Kidney glomerular epithelial cell (primary cell): ENCODE measurements around the gene MAG.

Source experiments
- DNase-seq: peaks from one replicate; lab custom pipeline; 2025; lab: John Stamatoyannopoulos, UW

Gene MAG

DNA sequence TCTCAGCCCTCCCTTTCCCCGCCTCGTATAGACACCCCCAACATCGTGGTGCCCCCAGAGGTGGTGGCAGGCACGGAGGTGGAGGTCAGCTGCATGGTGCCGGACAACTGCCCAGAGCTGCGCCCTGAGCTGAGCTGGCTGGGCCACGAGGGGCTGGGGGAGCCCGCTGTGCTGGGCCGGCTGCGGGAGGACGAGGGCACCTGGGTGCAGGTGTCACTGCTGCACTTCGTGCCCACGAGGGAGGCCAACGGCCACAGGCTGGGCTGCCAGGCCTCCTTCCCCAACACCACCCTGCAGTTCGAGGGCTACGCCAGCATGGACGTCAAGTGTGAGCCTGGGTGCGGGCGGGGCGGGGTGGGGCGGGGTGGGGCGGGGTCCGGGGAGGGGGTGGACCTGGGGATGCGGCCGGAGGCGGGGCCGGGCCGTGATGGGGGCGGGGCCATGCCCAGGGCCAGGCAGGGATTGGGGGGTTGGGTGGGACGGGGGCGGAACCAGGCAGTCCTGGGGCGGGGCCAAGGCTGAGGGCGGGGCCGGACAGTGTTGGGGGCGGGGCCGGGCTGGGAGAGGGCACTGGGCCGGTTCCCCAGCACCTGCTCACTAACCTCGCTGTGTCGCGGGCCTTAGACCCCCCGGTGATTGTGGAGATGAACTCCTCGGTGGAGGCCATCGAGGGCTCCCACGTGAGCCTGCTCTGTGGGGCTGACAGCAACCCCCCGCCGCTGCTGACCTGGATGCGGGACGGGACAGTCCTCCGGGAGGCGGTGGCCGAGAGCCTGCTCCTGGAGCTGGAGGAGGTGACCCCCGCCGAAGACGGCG, 7.8 kb downstream of the MAG start:
- DNase-seq: no peak

DNA sequence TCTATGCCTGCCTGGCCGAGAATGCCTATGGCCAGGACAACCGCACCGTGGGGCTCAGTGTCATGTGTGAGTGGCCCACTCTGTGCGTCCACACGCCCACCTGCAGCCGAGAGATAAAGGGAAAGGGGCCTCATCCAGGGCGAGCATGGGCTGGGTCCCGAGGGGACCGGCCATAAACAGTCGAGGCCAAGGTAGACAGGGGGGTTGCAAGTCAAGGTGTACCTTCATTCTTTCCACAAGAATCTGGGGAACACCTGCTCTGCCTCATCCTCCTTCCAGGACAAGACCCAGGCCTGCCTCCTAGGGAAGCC, 8.3 kb downstream of the MAG start:
- DNase-seq: no peak

DNA sequence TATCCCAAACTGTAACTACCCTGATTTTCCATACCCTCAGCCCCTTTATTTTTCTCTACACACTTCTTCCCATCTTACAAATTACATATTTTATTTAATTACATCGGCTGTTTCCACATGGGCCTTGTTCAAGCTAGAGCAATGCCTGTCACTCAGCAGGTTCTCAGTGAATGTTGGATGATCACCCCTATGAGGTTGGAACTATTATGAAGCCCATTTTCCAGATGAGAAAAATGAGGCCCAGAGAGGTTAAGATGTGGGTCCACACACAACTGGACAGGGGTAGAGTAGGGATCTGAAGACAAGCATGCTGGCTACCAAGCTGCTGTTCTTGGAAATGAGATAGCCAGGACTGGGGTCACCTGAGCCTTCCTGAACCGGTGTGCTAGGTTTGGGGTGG, 10.0 kb downstream of the MAG start:
- no peak for DNase-seq

DNA sequence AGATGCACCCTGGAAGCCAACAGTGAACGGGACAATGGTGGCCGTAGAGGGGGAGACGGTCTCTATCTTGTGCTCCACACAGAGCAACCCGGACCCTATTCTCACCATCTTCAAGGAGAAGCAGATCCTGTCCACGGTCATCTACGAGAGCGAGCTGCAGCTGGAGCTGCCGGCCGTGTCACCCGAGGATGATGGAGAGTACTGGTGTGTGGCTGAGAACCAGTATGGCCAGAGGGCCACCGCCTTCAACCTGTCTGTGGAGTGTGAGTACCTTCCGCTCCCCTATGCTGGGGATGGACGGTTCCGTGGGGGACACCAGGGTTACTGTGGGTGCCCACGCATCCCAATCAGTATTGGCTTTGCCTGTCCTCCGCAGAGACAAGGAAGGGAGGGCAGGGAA, 10.5 kb downstream of the MAG start:
- no peak for DNase-seq

DNA sequence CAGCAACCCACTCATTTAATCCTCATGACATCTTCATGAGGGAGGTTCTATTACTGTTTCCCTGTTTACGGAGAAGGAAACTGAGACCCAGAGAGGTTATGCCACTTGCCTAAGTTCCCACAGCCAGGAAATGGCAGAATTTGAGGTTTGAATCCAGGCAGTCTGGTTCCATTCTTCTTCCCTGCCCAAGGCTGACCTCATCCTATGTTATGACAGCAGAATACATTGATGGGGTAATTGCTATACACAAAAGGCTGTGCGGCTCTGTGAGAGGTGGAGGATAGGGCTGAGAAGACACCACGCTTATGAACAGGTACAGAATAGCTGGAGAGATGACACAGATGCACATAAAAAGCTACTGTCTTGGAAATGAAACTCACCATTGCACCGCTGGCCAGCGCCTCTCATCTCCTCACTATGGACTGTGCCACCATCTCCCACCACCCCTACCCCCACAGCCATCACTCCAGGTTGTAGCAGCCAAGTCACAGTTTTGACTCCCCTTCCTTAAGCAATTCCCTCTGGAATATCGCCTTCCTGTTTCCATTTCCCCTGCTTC, 11.5 kb downstream of the MAG start:
- no peak for DNase-seq

DNA sequence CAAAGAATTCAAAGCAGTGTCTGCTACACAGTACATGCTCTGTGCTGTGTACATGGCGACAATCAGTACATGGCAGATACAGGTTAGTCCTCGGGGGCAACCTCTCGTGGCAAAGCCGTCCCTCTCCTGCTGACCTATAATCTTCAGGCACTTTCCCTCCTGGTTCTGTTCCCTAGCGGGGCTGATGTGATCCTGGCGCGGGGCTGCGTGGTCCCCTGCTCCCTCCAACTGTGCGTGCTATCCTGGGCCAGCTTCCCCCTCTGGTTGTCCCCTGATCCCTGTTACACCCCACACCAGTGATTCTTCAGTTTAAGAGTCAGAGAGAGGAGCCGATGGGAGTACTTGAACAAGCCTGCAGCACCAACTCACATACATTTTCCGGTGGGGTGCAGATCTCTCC, 12.1 kb downstream of the MAG start:
- DNase-seq: no peak

DNA sequence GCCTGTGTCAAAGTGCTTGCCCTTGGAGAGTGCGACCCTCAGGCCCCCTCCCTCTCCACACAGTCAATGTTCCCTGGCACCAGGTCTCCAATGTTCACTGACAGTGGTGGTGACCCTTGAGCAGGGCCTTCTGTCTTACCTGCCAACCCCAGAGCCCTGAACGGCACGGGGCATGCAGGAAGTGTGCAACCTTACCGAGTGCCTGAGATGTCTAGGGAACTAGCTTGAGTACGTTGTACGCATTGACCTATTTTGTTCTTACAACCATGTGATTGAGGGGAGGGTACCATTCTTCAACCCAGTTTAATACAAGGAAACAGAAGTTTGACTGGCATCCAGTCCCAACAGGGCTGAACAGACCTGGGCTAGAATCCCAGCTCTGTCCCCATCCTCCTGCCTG, 13.2 kb downstream of the MAG start:
- DNase-seq: no peak

DNA sequence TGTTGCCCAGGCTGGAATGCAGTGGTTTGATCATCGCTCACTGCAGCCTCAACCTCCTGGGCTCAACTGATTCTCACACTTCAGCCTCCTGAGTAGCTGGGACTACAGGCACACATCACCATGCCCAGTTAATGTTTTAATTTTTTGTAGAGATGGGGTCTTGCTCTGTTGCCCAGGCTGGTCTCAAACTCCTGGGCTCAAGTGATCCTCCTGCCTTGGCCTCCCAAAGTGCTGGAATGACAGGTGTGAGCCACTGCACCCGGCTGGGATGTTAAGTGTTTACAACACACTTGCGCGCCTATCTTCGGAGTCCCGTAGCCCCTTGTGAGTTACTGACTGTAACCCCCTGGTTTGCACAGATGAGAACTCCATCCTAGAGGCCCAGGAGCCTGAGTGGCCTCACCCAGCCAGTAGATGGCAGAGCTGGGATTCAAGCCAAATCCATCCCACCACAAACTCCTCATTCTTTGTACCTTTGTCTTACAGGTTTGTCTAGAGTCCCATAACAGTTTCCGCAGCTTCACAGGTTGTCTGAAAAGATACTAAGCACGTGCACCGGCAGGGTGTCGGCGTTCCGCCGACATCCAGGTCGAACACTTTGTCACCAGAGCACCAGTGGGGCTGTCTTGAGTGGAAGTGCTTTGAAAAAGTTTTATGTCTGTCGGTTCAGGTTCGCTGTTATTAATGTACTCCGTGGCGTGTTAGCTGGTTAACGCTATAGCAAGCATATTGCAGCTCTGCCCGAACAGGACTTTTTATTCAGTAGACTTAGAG, 14.7 kb downstream of the MAG start:
- no peak for DNase-seq

DNA sequence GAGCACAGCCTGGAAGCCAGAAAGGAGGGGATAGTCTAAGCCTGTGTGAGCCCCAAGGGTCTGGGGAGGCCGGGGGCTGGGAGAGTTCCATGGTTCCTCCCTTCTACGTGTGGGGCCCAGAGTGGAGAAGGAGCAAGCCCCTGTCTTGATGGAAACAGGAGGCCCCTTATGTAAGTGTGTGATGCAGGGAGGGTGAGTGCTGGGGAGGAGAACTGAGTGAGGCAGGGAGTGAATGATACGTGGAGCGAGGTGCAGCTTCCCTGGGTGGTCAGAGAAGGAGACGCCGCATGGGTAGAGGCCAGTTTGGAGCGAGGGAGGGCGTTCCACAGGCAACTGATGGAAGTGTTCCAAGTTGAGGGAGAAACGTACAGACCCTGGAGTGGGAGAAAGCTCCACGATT, 16.0 kb downstream of the MAG start:
- no peak for DNase-seq

DNA sequence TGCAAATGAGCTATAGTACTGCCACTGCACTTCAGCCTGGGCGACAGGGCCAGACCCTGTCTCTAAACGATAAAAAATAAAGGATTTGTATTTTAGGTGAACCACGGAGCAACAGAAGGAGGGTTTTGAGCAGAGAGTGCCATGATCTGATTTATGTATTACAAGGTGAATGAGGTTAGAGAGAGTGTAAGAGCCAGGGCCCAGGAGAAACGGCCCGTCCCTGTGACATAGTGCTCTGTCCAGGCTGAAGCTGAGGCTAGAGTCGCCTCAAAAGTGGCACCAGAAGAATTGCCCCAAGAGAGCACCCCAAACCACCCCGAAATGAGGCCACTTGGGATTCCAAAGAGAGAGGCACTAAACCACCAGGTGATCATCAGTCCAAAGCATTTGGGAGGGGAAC, 16.9 kb downstream of the MAG start:
- DNase-seq: no peak

DNA sequence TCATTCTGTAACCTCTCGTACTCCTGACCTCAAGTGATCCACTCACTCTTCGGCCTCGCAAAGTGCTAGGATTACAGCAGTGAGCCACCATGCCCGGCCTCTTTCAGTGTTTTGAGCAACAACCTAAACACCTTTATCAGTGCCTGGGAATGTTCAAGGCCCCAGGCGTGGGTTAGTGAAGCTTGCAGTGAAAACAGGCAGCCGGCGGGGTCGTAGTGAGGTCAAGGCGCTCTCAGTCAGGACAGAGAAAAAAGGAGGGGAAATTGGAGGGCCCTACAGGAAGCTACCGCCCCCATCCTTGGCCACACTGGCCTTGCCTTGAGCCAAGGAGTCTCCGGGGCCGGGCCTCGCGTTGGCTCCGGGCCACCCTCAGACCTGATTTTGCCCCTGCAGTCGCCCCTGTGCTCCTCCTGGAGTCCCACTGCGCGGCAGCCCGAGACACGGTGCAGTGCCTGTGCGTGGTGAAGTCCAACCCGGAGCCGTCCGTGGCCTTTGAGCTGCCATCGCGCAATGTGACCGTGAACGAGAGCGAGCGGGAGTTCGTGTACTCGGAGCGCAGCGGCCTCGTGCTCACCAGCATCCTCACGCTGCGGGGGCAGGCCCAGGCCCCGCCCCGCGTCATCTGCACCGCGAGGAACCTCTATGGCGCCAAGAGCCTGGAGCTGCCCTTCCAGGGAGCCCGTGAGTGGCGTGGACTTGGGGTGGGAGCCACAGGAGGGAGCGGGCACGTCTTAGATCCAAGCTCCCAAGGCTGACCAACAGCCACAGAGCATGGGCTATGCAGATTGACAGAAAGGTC, 17.7 kb downstream of the MAG start:
- DNase-seq: peak; percentile 76

DNA sequence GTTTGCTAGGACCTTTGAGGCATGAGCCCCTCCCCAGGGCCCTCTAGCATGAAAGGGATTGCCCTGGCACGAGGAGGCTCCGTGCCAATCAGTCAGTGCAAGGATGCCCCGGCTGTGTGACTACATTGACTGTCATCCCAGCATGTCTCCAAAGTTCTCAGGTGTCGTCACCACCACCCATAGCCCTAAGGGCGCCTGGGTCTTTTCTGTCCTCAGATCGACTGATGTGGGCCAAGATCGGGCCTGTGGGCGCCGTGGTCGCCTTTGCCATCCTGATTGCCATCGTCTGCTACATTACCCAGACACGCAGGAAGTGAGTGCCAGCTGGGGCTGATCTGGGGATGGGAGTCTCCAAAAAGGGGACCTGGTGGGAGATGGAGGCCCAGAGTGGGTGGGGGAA, 18.4 kb downstream of the MAG start:
- no peak for DNase-seq

DNA sequence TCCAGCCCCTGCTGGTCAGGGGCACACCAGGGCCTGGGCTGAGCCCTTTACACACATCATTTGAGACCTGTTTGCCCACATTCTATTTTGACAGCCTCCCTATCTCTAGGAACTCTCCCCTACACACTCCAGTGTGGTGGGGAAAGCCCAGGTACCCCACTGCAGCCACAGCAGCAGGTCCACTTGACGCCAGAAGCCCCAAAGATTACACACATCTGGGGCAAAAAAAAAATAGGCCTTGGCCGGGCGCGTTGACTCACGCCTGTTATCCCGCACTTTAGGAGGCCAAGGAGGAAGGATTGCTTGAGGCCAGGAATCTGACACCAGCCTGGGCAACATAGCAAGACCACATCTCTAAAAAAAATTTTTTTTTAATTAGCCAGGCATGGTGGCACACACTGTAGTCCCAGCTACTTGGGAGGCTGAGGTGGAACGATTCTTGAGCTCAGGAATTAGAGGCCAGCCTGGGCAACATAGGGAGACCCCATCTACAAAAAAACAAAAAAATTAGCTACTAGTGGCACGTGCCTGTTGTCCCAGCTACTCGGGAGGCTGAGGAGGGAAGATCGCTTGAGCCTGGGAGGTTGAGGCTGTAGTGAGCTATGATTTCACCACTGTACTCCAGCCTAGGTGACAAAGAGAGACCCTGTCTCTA, 19.0 kb downstream of the MAG start:
- no peak for DNase-seq

DNA sequence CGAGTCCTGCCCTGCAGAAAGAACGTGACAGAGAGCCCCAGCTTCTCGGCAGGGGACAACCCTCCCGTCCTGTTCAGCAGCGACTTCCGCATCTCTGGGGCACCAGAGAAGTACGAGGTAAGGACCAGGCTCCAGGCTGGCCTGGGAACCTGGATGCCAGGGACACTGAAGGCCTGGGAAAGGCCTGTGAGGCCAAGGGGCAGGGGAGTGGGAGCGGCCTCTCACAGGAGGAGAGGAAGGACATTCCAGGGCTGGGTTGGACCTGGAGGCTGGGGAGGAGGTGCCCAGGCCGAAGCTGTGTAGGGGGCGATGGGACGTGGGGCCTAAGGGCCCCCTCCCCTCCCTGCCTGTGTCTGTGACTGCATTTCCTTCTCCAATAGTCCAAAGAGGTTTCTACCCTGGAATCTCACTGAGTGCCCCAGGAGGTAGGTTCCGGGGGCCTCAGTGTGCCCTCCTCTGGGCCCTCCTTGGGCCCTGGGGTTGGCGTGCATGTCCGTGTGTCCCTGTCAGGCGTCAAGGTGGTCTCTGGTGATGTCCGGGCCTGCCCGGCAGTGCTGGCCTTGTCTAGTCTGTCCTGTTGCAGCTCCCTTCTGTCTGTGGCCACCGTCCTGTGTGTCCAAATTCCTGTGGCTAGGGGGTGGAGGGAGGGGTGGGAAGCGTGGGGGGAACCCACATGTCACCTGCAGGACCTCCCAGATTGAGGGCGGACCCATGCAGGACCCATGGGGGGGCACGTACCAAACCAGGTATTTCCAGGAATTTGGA, 20.1 kb downstream of the MAG start:
- DNase-seq: no peak

DNA sequence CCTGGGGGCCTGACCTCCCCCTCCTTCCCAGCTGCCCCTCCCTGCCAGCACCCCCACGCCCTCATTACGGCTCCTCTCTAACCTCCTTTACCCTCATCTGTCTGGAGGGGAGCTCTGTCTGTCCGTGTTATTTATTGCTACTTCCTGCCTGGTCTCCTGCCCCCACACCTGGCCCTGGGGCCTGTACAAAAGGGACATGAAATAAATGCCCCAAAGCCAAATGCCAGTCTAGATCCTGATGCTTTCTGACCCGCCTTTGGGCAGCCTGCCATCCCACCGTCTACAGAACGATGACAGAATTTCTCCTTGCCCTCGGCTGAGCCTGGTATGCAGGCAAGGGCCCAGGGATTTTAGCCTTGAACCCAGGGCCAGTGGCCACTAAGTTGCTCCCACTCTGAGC, 21.6 kb downstream of the MAG start:
- DNase-seq: no peak

DNA sequence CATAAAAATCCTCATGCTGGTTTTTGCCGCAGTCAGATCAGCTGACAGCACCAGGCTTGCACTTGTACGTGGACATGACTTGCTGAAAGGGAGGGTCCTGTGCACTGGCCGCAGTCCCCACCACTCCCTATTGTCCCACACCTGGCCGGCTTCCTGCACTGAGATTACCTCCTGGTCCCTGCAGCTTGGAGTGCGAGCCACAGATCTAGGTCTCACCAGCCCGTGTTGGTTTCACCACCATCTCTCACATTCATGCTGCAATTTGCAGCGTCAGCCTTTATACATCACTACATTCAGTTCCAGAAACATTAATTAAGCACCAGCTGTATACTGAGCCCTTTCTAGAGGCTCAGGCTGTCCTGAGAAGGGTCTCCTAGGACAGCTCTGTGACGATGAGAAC, 22.1 kb downstream of the MAG start:
- no peak for DNase-seq

DNA sequence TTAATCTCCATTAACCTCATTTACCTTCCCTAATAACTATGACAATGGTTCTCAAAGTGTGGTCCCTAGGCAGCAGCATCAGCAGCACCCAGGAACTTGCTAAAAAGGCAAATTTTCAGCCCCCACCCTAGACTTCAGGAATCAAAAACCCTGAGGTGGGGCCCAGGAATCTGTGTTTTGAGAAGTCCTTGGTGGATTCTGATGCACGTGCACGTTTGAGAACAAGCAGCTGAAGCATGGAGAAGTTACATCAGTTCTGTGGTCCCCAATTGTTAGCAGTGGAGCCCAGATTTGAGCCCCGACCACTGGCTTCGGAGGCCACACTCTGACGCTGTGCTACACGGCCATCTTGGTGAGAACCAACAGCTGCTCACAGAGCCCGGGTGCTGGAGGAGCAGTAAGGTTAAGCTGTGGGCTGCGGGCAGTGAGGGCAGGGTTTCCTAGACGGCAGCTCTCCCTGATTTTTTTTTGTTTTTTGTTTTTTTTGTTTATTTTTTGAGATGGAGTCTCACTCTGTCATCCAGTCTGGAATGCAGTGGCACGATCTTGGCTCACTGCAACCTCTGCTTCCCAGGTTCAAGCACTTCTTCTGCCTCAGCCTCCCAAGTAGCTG, 23.0 kb downstream of the MAG start:
- DNase-seq: no peak

DNA sequence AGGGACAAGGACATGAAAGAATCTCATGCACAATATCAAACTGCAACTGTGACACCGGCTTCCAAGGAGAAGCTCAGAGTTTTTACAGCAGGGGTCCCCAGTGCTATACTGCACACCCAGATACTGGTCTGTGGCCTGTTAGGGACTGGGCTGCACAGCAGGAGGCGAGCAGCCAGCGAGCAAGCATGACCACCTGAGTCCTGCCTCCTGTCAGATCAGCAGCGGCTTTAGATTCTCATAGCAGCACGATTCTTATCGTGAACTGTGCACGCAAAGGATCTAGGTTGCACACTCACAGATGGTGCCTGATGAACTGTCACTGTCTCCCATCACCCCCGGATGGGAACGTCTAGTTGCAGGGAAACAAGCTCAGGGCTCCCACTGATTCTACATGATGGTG, 23.9 kb downstream of the MAG start:
- no peak for DNase-seq

DNA sequence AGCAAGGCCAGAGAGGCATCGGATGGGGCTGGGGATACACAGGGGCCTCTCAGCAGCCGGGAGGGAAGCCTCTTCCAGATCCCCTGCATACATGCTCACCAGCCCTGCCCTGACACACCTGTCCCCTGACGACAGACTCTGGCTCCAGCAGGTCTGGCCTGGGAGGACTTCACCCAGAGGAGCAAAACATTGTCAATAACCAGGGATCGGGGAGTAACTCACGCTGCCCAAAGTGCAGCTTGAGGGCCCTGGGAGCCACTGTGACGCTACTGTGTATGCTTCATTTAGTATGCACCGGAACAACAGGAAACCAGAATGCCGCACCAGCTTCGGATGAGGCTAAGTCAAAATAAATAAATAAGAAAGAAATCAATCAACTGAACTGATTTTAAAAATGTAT, 24.6 kb downstream of the MAG start:
- no peak for DNase-seq

DNA sequence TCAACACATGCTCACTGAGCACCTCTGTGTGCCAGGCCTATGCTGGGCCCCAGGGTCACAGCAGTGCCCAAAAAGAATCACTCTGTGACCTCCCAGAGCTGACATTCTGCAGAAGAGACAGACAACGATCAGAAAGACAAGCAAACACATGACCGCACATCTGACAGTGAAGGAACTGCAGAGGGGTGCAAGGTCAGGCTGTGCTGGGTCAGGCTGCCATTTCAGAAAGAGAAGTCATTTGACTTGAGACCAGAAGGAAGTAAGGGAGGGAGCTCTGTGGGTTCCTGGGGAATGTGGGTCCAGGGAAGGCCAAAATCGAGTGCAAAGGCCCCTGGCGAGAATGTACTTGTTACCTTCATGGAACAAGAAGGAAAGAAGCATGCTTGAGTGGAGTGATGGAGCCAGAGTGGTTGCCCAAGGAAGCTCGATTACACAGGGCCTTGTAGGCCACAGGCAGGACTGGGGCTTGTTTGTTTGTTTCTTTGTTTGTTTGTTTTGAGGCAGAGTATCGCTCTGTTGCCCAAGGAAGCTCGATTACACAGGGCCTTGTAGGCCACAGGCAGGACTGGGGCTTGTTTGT, 25.6 kb downstream of the MAG start:
- no peak for DNase-seq
